A549 (cell line): Measurements from ENCODE around the gene CACNA1F.

Experiments used
- BHLHE40 ChIP-seq: IDR thresholded peaks from 2 replicates; pipeline ENCODE4 v1.6.1; 2012; ENCODE audit warnings: low read depth, low read length, inconsistent platforms
- CEBPB ChIP-seq, 2 experiments: fragments of >200 bp in 1 of 2; sonication (Bioruptor Twin) in 1 of 2; formaldehyde crosslinking in 1 of 2; IDR thresholded peaks; 2 replicates each; pipeline ENCODE4 v1.6.1; 2012 to 2016
- CHD2 ChIP-seq: fragments of 150-350 bp; IDR thresholded peaks from 2 replicates; pipeline ENCODE4 v1.6.1; 2014; ENCODE audit warnings: low read length; ENCODE audit not compliant: partially characterized antibody
- EP300 ChIP-seq, 2 experiments: fragments of >200 bp; sonication (Bioruptor Twin); formaldehyde crosslinking; IDR thresholded peaks; 2 replicates in 1 of 2; 3 replicates in 1 of 2; pipeline ENCODE4 v1.6.1; 2016 to 2017
- FOXS1 ChIP-seq: fragments of 250-450 bp; sonication (Bioruptor Pico); IDR thresholded peaks from 2 replicates; pipeline ENCODE4 v1.5.0; 2020; ENCODE audit warnings: mild to moderate bottlenecking, moderate library complexity
- KDM1A ChIP-seq: fragments of 200-600 bp; sonication (generic); IDR thresholded peaks from 2 replicates; pipeline ENCODE4 v1.6.1; 2016; ENCODE audit warnings: low read depth, mild to moderate bottlenecking
- POLR2A ChIP-seq: IDR thresholded peaks from 2 replicates; pipeline ENCODE4 v1.6.1; 2012; ENCODE audit warnings: mild to moderate bottlenecking, low read length
- RCOR1 ChIP-seq: fragments of 150-350 bp; IDR thresholded peaks from 2 replicates; pipeline ENCODE4 v1.6.1; 2014; ENCODE audit warnings: antibody characterized with exemption, low read length, low read depth
- SMC3 ChIP-seq: fragments of >200 bp; sonication (Bioruptor Twin); formaldehyde crosslinking; IDR thresholded peaks from 3 replicates; pipeline ENCODE4 v1.6.1; 2018; ENCODE audit warnings: inconsistent platforms
- ZFP36 ChIP-seq: fragments of 450-650 bp; IDR thresholded peaks from 2 replicates; pipeline ENCODE4 v1.6.1; 2014; ENCODE audit warnings: borderline replicate concordance; ENCODE audit not compliant: partially characterized antibody
- TF ChIP-seq, protein P1 (sequence below): fragments of >200 bp; sonication (Bioruptor Twin); formaldehyde crosslinking; IDR thresholded peaks from 3 replicates; pipeline ENCODE4 v1.5.1; 2016
- TF ChIP-seq, protein P2 (sequence below): fragments of 150-350 bp; IDR thresholded peaks from 2 replicates; pipeline ENCODE4 v1.6.1; 2014; ENCODE audit warnings: low read depth, mild to moderate bottlenecking, low read length
- TF ChIP-seq, protein P3 (sequence below): IDR thresholded peaks from 2 replicates; pipeline ENCODE4 v1.6.1; 2012; ENCODE audit warnings: low read depth, borderline replicate concordance

DNA sequence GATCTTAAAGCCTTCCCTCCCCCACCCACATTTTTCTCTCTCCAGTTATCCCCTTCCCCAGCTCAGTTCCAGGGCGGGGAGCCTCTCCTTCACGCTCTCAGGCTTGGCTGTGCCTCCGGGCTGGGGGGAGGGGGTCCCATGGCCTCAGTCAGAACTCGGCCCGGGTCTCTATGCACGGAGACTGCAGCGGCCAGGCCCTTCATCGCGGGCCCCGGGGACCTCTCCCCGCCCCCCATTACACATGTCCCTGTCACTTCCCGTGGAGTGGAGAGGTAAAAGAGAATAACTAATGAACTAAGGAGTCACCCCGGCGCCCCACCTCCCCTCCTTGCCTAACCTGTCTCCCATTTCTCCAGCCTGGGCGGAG, 46.1 kb downstream of the CACNA1F start:
- TF ChIP-seq ZFP36, result no peak
- no peak for TF ChIP-seq EP300 (IDR thresholded peaks at IDR 0.05)
- no peak for TF ChIP-seq KDM1A
- TF ChIP-seq BHLHE40, result no peak
- TF ChIP-seq, protein P1, sequence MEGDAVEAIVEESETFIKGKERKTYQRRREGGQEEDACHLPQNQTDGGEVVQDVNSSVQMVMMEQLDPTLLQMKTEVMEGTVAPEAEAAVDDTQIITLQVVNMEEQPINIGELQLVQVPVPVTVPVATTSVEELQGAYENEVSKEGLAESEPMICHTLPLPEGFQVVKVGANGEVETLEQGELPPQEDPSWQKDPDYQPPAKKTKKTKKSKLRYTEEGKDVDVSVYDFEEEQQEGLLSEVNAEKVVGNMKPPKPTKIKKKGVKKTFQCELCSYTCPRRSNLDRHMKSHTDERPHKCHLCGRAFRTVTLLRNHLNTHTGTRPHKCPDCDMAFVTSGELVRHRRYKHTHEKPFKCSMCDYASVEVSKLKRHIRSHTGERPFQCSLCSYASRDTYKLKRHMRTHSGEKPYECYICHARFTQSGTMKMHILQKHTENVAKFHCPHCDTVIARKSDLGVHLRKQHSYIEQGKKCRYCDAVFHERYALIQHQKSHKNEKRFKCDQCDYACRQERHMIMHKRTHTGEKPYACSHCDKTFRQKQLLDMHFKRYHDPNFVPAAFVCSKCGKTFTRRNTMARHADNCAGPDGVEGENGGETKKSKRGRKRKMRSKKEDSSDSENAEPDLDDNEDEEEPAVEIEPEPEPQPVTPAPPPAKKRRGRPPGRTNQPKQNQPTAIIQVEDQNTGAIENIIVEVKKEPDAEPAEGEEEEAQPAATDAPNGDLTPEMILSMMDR, result no peak
- TF ChIP-seq, protein P2, sequence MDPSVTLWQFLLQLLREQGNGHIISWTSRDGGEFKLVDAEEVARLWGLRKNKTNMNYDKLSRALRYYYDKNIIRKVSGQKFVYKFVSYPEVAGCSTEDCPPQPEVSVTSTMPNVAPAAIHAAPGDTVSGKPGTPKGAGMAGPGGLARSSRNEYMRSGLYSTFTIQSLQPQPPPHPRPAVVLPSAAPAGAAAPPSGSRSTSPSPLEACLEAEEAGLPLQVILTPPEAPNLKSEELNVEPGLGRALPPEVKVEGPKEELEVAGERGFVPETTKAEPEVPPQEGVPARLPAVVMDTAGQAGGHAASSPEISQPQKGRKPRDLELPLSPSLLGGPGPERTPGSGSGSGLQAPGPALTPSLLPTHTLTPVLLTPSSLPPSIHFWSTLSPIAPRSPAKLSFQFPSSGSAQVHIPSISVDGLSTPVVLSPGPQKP, result no peak
- TF ChIP-seq POLR2A, result no peak
- TF ChIP-seq, protein P3, sequence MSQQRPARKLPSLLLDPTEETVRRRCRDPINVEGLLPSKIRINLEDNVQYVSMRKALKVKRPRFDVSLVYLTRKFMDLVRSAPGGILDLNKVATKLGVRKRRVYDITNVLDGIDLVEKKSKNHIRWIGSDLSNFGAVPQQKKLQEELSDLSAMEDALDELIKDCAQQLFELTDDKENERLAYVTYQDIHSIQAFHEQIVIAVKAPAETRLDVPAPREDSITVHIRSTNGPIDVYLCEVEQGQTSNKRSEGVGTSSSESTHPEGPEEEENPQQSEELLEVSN, result no peak
- no peak for TF ChIP-seq RCOR1
- no peak for TF ChIP-seq SMC3
- no peak for TF ChIP-seq FOXS1
- no peak for TF ChIP-seq CHD2
- no peak for TF ChIP-seq CEBPB (IDR thresholded peaks at IDR 0.05)
